HepG2 (cell line): ENCODE results near the gene SRRM2. TPM values are rescaled to one million over a fixed set of nuclear protein-coding genes. Genes with fewer than 3 reads are reported as not detected.

Experiments
- ATAC-seq: fragments of 200-7000 bp; cut with Tn5 transposase; 3 replicates; pipeline ENCODE4 v1.9.1; 2020; ENCODE audit warnings: mild to moderate bottlenecking, moderate library complexity
- BruUV-seq: library from RNA; stranded (reverse); fragments of 400-500 nt; replicated peaks from 2 replicates; lab custom pipeline; 2021; lab: Mats Ljungman, UMichigan
- CTCF ChIA-PET: fragments of 300-600 bp; formaldehyde crosslinking; extraction: SDS; loops from one replicate; lab custom pipeline; 2021; ENCODE audit warnings: low total read pairs, inconsistent platforms, low intra/inter-chr PET ratio; lab: Yijun Ruan, JAX
- POLR2A ChIA-PET: fragments of 350-600 bp; sonication (Branson Sonifier 250); formaldehyde crosslinking; loops from one replicate; lab custom pipeline; 2020; ENCODE audit warnings: antibody characterized with exemption, inconsistent platforms; lab: Yijun Ruan, JAX
- DNase-seq: peaks from one replicate; pipeline ENCODE4 v3.0.0-alpha.2; 2015; ENCODE audit warnings: low spot score
- FAIRE-seq: peaks from 3 replicates; lab custom pipeline; 2011; peaks lifted over from hg19 to GRCh38; lab: Jason Lieb, UNC
- H2AFZ ChIP-seq: one replicate; pipeline ENCODE4 v1.6.1; 2011; ENCODE audit warnings: low read length, inconsistent platforms
- H3K27ac ChIP-seq: fragments of 300-600 bp; 3 replicates; pipeline ENCODE4 v1.8.0; 2011; ENCODE audit warnings: mixed run types, mild to moderate bottlenecking, mixed read lengths, low read length, inconsistent platforms; ENCODE audit not compliant: insufficient read depth; ENCODE audit errors: extremely low read length
- H3K27me3 ChIP-seq, 2 experiments: fragments of 200-600 bp in 1 of 2; 2 replicates in 1 of 2; 3 replicates in 1 of 2; pipeline versions ENCODE4 v1.6.0 to v1.8.0; 2011; ENCODE audit warnings: low read length in 2 of 2, mild to moderate bottlenecking in 2 of 2, moderate library complexity in 2 of 2, inconsistent platforms in 1 of 2; ENCODE audit not compliant: insufficient read depth in 2 of 2, control insufficient read depth in 1 of 2
- H3K36me3 ChIP-seq, 2 experiments: fragments of 200-600 bp in 1 of 2; replicated peaks in 1 of 2; 2 replicates in 1 of 2; 3 replicates in 1 of 2; pipeline versions ENCODE4 v1.5.1 to v1.8.0; 2011; ENCODE audit warnings: low read length in 2 of 2, inconsistent platforms in 1 of 2; ENCODE audit not compliant: insufficient read depth in 2 of 2, control insufficient read depth in 1 of 2
- H3K4me1 ChIP-seq: 2 replicates; pipeline ENCODE4 v1.5.1; 2012; ENCODE audit warnings: low read length, inconsistent platforms; ENCODE audit not compliant: insufficient read depth
- H3K4me2 ChIP-seq: 2 replicates; pipeline ENCODE4 v1.6.0; 2011; ENCODE audit warnings: low read depth, low read length, inconsistent platforms
- H3K4me3 ChIP-seq, 3 experiments: fragments of 200-600 bp in 1 of 3; sonication (generic), shearing (Covaris generic) in 1 of 3; replicated peaks in 1 of 3; 2 replicates each; pipeline ENCODE4 v1.5.1; 2011 to 2016; ENCODE audit warnings: low read length in 3 of 3, inconsistent platforms in 2 of 3, low read depth in 2 of 3, mild to moderate bottlenecking in 2 of 3, control low read depth in 1 of 3, mixed read lengths in 1 of 3; ENCODE audit not compliant: insufficient read depth in 1 of 3
- H3K79me2 ChIP-seq: one replicate; pipeline ENCODE4 v1.6.1; 2011; ENCODE audit warnings: low read length, inconsistent platforms; ENCODE audit not compliant: insufficient read depth
- H3K9ac ChIP-seq: 2 replicates; pipeline ENCODE4 v1.6.0; 2011; ENCODE audit warnings: mild to moderate bottlenecking, low read depth, low read length, inconsistent platforms; ENCODE audit not compliant: insufficient read depth
- H3K9me3 ChIP-seq: 2 replicates; pipeline ENCODE4 v1.5.1; 2012; ENCODE audit warnings: mild to moderate bottlenecking, low read length
- H4K20me1 ChIP-seq: 2 replicates; pipeline ENCODE4 v1.6.0; 2011; ENCODE audit warnings: inconsistent platforms, mild to moderate bottlenecking, low read length, moderate library complexity; ENCODE audit not compliant: insufficient read depth
- NFIC ChIP-seq: IDR thresholded peaks from 2 replicates; pipeline ENCODE4 v1.6.1; 2012; ENCODE audit warnings: mild to moderate bottlenecking, low read length, inconsistent platforms
- SRSF1 ChIP-seq: fragments of 200-400 bp; formaldehyde crosslinking; optimal IDR thresholded peaks from 2 replicates; pipeline ENCODE3; 2017; ENCODE audit warnings: mild to moderate bottlenecking, low read depth, low read length, moderate library complexity
- ZBTB33 ChIP-seq: sonication (generic); formaldehyde crosslinking; IDR thresholded peaks from 2 replicates; pipeline ENCODE4 v1.4.0; 2020; ENCODE audit warnings: missing genetic modification reagents
- WGBS: methylation state at CpG from one replicate; pipeline ENCODE4 v1.1.6; 2017; ENCODE audit warnings: low lambda C conversion rate; 5-methylcytosine and 5-hydroxymethylcytosine counted together
- in situ Hi-C: cut with HindIII; loops from 2 replicates; pipeline ENCODE4 v1.10.0; 2017; ENCODE audit warnings: low pct_unique_long_range_greater_than_20kb; ENCODE audit not compliant: extremely low pct_ligation_motif_present
- intact Hi-C: fragments of 100-400 bp; cut with micrococcal nuclease; formaldehyde crosslinking; loops from one replicate; pipeline ENCODE4 v1.10.0; 2022; ENCODE audit not compliant: unreplicated experiment
- polyA plus RNA-seq, 8 experiments: library from polyadenylated mRNA; depleted of rRNA in 3 of 8; stranded (reverse) in 7 of 8; unstranded in 1 of 8; fragments of >200 nt; fragmentation: Illumina TruSeq in 4 of 8; extraction: Trizol in 4 of 8; gene quantifications; 2 replicates each; pipeline versions ENCODE4 v1.2.1 to v1.2.3, GENCODE V29; 2011 to 2016; ENCODE audit warnings: low read depth in 4 of 8, missing spikeins in 1 of 8, mixed read lengths in 1 of 8; ENCODE audit not compliant: insufficient read depth in 1 of 8
- total RNA-seq, 5 experiments: library from RNA; depleted of rRNA; stranded (reverse); fragments of >200 nt; fragmentation: Illumina TruSeq; extraction: Trizol; gene quantifications; 2 replicates each; pipeline ENCODE4 v1.2.3, GENCODE V29; 2016; ENCODE audit warnings: low read depth in 1 of 5
- TF ChIP-seq, protein P1 (sequence below): IDR thresholded peaks from 2 replicates; pipeline ENCODE4 v1.6.1; 2016; ENCODE audit warnings: low read depth

The SRRM2 gene
- total and polyA plus RNA-seq, 2 of the 13 experiments (the other 11 are each of a cell fraction or from before 2014, with no cell fraction given) = 50.4 to 112 TPM

DNA sequence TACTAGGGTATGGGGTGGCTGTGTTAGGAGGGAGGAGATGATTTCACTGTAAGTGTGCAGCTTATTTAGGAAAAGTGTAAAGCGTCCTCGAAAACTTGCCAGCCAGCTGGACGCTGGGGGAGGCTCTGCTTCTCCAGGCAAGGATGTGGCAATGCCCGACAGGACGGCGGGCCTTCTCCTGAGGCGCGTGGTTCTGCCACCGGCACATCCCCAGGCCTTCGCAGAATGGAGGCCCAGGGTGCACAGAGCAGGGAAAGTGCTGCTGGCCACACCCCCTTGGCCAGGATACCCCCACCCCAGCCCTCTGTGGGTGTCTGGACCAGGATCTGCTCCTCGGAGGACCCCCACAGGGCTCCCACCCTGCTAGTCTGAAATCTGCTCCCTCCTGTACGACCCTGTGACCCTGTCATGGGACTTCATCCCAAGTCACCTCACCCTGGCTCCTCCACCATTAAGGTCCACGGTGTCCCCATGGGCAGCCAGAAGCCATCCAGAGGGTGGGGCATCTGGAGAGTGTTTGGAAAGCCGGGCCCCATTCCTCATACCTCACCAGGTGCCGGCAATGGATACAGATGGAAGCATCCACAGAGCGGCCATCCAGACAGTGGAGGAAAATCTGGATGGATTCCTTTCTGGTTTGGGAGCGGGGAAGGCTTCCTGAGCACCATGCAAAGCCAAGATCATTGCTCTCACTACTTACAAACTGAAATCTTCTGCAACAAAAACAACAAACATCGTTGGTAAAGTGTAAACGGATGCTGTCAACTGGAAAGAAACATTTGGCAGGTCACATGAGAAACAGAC is 9.2 kb upstream of the SRRM2 start:
- in situ Hi-C loops = no loop called here
- ChIA-PET POLR2A (no interaction called here), CTCF (no interaction called here)
- ATAC-seq (no peak), FAIRE-seq (no peak), DNase-seq (no peak)
- no peaks in the 10 kb centered on the region for H3K79me2 ChIP-seq
- H3K9ac ChIP-seq = no peak overlapping the region
- BruUV-seq = no TSS peak
- H2AFZ ChIP-seq = no peak overlapping the region
- WGBS = 69% methylated on average over 14 of the region's 19 CpGs
- H3K4me1 ChIP-seq = peaks cover 26% of the 10 kb centered on the region
- no peaks in the 10 kb centered on the region for H3K27me3 ChIP-seq
- no peak overlapping the region for H3K27ac ChIP-seq
- H4K20me1 ChIP-seq = no peaks in the 10 kb centered on the region
- H3K36me3 ChIP-seq = no peaks in the 10 kb centered on the region
- TF ChIP-seq ZBTB33 = no peak
- no peak for TF ChIP-seq SRSF1
- TF ChIP-seq, protein P1, sequence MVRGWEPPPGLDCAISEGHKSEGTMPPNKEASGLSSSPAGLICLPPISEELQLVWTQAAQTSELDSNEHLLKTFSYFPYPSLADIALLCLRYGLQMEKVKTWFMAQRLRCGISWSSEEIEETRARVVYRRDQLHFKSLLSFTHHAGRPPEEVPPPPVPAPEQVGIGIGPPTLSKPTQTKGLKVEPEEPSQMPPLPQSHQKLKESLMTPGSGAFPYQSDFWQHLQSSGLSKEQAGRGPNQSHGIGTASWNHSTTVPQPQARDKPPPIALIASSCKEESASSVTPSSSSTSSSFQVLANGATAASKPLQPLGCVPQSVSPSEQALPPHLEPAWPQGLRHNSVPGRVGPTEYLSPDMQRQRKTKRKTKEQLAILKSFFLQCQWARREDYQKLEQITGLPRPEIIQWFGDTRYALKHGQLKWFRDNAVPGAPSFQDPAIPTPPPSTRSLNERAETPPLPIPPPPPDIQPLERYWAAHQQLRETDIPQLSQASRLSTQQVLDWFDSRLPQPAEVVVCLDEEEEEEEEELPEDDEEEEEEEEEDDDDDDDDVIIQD (CRISPR knock-in tag) = no peak
- TF ChIP-seq NFIC = no peak
- H3K4me3 ChIP-seq = no peak overlapping the region
- H3K9me3 ChIP-seq = no peaks in the 10 kb centered on the region
- intact Hi-C loops = no loop called here
- no peak overlapping the region for H3K4me2 ChIP-seq
